ENCODE results near the gene CADM2. TPM values are rescaled to one million over a fixed set of nuclear protein-coding genes. Genes with fewer than 3 reads are reported as not detected.

The CADM2 gene
- polyA plus RNA-seq, 1 donor from 2014 or later = 4.5 TPM

DNA sequence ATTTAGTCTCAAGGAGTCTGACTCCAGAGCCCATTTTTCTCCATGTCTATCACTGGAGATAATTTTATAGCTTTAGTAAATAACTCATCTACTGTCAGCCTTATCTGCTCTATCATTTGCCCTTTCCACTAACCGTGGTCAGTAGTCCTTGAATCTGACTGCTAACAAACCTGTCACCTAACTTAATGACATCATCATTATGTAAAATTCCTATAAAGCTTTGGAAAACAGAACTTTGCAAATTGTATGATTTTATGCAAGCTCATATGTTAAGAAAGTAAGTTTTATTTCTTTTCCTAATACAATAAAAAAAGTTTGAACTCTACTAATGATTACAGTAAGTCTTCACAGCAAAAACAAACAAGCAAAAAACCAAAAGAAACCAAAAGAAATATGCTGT is 293.9 kb downstream of the CADM2 start:
- Histone ChIP-seq H3K4me3 (ENCODE audit: low read length) (no peak overlapping the region), H4K20me1 (ENCODE audit: insufficient read depth) (no peaks in the 10 kb centered on the region), H3K4me2 (ENCODE audit: low read length) (no peak overlapping the region), H2AFZ (ENCODE audit: low read depth, low read length) (no peak overlapping the region), H3K36me3 (ENCODE audit: insufficient read depth, low read length) (no peaks in the 10 kb centered on the region), H3K9me2 (ENCODE audit: insufficient read depth, low read length) (no peaks in the 10 kb centered on the region), H3K27ac (ENCODE audit: low read length) (no peak overlapping the region), H3F3A (ENCODE audit: insufficient read depth, low read length, poor library complexity, severe bottlenecking) (no peaks in the 10 kb centered on the region), H3K9me3 (ENCODE audit: low read length) (no peaks in the 10 kb centered on the region), H3K9ac (ENCODE audit: low read length) (no peak overlapping the region), H3K27me3 (ENCODE audit: insufficient read depth, low read depth, low read length) (no peaks in the 10 kb centered on the region), H3K79me2 (replicated peaks; ENCODE audit: insufficient read depth, low read length) (no peaks in the 10 kb centered on the region)
- no peak for TF ChIP-seq MXI1 (conservative IDR thresholded peaks at IDR 0.05; ENCODE audit: poor library complexity, severe bottlenecking)

DNA sequence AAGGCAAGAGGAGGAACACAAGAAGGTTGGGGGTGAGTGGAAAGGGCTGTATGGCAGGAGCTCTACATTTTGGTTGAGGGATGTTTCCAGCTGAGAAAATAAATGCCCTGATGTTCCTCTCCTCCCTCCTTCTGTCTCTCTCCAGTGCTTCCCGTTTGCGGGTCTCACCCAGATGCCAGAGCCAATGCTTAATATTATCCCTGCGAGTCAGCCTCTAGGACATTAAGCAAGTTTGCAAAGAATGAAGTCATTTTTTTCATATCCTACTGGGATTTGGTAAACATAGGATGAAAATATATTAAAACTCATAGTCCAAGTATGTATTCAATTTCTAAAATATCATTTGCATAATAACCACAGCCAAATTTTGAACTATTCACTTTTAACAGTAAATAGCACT is 295.9 kb downstream of the CADM2 start:
- Histone ChIP-seq H3K9me2 (ENCODE audit: insufficient read depth, low read length) (no peaks in the 10 kb centered on the region), H3F3A (ENCODE audit: insufficient read depth, low read length, poor library complexity, severe bottlenecking) (no peaks in the 10 kb centered on the region), H3K9me3 (ENCODE audit: low read length) (no peaks in the 10 kb centered on the region), H3K4me2 (ENCODE audit: low read length) (no peak overlapping the region), H3K4me3 (ENCODE audit: low read length) (no peak overlapping the region), H3K9ac (ENCODE audit: low read length) (no peak overlapping the region), H2AFZ (ENCODE audit: low read depth, low read length) (no peak overlapping the region), H3K27ac (ENCODE audit: low read length) (no peak overlapping the region), H3K27me3 (ENCODE audit: insufficient read depth, low read depth, low read length) (no peaks in the 10 kb centered on the region), H3K36me3 (ENCODE audit: insufficient read depth, low read length) (no peaks in the 10 kb centered on the region), H4K20me1 (ENCODE audit: insufficient read depth) (no peaks in the 10 kb centered on the region), H3K79me2 (replicated peaks; ENCODE audit: insufficient read depth, low read length) (no peaks in the 10 kb centered on the region)
- TF ChIP-seq, protein P1, sequence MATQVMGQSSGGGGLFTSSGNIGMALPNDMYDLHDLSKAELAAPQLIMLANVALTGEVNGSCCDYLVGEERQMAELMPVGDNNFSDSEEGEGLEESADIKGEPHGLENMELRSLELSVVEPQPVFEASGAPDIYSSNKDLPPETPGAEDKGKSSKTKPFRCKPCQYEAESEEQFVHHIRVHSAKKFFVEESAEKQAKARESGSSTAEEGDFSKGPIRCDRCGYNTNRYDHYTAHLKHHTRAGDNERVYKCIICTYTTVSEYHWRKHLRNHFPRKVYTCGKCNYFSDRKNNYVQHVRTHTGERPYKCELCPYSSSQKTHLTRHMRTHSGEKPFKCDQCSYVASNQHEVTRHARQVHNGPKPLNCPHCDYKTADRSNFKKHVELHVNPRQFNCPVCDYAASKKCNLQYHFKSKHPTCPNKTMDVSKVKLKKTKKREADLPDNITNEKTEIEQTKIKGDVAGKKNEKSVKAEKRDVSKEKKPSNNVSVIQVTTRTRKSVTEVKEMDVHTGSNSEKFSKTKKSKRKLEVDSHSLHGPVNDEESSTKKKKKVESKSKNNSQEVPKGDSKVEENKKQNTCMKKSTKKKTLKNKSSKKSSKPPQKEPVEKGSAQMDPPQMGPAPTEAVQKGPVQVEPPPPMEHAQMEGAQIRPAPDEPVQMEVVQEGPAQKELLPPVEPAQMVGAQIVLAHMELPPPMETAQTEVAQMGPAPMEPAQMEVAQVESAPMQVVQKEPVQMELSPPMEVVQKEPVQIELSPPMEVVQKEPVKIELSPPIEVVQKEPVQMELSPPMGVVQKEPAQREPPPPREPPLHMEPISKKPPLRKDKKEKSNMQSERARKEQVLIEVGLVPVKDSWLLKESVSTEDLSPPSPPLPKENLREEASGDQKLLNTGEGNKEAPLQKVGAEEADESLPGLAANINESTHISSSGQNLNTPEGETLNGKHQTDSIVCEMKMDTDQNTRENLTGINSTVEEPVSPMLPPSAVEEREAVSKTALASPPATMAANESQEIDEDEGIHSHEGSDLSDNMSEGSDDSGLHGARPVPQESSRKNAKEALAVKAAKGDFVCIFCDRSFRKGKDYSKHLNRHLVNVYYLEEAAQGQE (IDR thresholded peaks at IDR 0.05; ENCODE audit: borderline replicate concordance) = no peak
- no peak for TF ChIP-seq POLR2AphosphoS5 (IDR thresholded peaks at IDR 0.05)
- no peak for TF ChIP-seq TAF1 (IDR thresholded peaks at IDR 0.05; ENCODE audit: low read depth)
- TF ChIP-seq SMC3 (conservative IDR thresholded peaks at IDR 0.05; ENCODE audit: poor library complexity) = no peak
- TF ChIP-seq EZH2 (IDR thresholded peaks at IDR 0.05; ENCODE audit: borderline replicate concordance, insufficient read depth, low read length, poor library complexity, severe bottlenecking) = no peak
- TF ChIP-seq, protein P2, sequence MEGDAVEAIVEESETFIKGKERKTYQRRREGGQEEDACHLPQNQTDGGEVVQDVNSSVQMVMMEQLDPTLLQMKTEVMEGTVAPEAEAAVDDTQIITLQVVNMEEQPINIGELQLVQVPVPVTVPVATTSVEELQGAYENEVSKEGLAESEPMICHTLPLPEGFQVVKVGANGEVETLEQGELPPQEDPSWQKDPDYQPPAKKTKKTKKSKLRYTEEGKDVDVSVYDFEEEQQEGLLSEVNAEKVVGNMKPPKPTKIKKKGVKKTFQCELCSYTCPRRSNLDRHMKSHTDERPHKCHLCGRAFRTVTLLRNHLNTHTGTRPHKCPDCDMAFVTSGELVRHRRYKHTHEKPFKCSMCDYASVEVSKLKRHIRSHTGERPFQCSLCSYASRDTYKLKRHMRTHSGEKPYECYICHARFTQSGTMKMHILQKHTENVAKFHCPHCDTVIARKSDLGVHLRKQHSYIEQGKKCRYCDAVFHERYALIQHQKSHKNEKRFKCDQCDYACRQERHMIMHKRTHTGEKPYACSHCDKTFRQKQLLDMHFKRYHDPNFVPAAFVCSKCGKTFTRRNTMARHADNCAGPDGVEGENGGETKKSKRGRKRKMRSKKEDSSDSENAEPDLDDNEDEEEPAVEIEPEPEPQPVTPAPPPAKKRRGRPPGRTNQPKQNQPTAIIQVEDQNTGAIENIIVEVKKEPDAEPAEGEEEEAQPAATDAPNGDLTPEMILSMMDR (IDR thresholded peaks at IDR 0.05; ENCODE audit: poor library complexity, severe bottlenecking) = no peak
- no peak for TF ChIP-seq MXI1 (conservative IDR thresholded peaks at IDR 0.05; ENCODE audit: poor library complexity, severe bottlenecking)
- no peak for TF ChIP-seq RAD21 (conservative IDR thresholded peaks at IDR 0.05)
- no peak for TF ChIP-seq EP300 (conservative IDR thresholded peaks at IDR 0.05; ENCODE audit: poor library complexity, severe bottlenecking)

DNA sequence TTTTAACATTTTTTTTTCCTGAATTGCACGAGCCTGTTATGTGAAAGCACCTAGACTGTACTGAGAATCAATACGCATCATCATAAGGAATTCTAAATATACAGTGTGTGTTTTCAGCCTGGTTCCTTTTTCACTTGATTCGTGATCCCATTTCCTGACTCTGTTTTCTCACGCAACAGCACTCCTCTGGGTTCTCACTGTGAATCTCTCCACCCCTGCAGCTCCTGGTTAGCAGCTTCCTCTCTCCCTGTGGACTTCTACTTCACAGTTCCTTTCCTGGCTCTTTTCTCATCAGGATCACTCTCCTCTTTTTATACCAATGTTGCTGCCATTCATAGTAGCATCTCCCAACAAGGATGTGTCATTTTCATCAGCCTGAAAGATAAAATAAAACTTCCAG is 297.2 kb downstream of the CADM2 start:
- Histone ChIP-seq H3K4me2 (ENCODE audit: low read length) (no peak overlapping the region), H3K27me3 (ENCODE audit: insufficient read depth, low read depth, low read length) (no peaks in the 10 kb centered on the region), H3K36me3 (ENCODE audit: insufficient read depth, low read length) (no peaks in the 10 kb centered on the region), H3K9me3 (ENCODE audit: low read length) (no peaks in the 10 kb centered on the region), H3K9me2 (ENCODE audit: insufficient read depth, low read length) (no peaks in the 10 kb centered on the region), H4K20me1 (ENCODE audit: insufficient read depth) (no peaks in the 10 kb centered on the region), H3F3A (ENCODE audit: insufficient read depth, low read length, poor library complexity, severe bottlenecking) (no peaks in the 10 kb centered on the region), H2AFZ (ENCODE audit: low read depth, low read length) (no peak overlapping the region), H3K79me2 (replicated peaks; ENCODE audit: insufficient read depth, low read length) (no peaks in the 10 kb centered on the region), H3K9ac (ENCODE audit: low read length) (no peak overlapping the region), H3K4me3 (ENCODE audit: low read length) (no peak overlapping the region), H3K27ac (ENCODE audit: low read length) (no peak overlapping the region)
- TF ChIP-seq, protein P1 (IDR thresholded peaks at IDR 0.05; ENCODE audit: borderline replicate concordance) = peak; percentile 46
- TF ChIP-seq EZH2 (IDR thresholded peaks at IDR 0.05; ENCODE audit: borderline replicate concordance, insufficient read depth, low read length, poor library complexity, severe bottlenecking) (no peak), EP300 (conservative IDR thresholded peaks at IDR 0.05; ENCODE audit: poor library complexity, severe bottlenecking) (no peak), TAF1 (IDR thresholded peaks at IDR 0.05; ENCODE audit: low read depth) (no peak), POLR2AphosphoS5 (IDR thresholded peaks at IDR 0.05) (no peak), RAD21 (conservative IDR thresholded peaks at IDR 0.05) (no peak)
- TF ChIP-seq, protein P2 (IDR thresholded peaks at IDR 0.05; ENCODE audit: poor library complexity, severe bottlenecking) = no peak

Data from neural cell (in vitro differentiated cells).